ENCODE results near the gene REV1.
"Not testable (repeated sequence)": the region's sequence is repeated elsewhere in the genome, so short reads cannot be mapped to it uniquely, and the experiment has no call there.

REV1 gene

DNA sequence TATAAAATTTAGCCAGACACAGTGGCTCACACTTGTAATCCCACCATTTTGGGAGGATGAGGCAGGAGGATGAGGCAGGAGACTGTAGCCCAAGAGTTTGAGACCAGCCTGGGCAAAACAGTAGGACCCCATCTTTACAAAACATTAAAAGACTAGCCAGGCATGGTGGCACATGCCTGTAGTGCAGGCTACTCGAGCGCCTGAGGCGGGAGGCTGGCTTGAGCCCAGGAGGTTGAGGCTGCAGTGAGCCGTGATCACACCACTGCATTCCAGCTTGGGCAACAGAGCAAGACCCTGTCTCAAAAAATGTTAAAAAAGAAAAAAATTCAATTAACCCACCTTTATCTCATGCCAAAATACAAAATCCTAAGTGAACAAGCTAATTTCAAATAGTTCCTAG, 4.0 kb downstream of the REV1 start:
- no peak for DNase-seq (ENCODE audit: low spot score)

DNA sequence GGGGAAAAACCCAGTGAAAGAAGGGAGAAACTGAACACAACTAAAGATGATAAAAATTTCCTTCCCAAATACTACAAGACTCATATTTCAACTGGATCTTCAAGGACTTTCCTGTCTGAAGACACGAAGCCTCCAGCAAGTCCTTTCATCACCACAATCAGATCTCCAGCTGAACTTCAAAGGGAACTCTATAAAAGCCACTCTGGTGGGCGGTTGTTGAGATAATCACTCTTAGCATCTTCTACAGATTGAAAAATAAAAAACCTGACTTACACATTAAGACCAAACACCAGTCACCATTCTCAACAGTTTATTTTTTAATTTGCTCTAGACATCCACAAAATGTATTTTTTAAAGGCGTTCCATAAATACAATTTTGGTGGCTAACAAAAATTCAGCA, 4.4 kb downstream of the REV1 start:
- no peak for DNase-seq (ENCODE audit: low spot score)

DNA sequence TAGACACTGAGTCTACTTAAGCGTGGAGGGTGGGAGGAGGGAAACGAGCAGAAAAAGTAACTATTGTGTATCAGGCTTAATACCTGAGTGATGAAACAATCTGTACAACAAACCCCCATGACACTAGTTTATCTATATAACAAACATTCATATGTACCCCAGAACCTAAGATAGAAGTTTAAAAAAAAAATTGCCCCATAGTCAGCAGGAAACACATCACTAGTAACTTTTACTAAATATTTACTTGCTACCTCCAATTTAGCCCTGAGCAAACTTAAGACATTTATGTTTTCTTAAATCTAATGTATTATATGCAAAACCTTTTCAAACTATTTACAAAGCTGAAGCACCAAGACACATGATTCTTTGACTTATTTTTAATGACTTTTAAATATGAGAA, 5.6 kb downstream of the REV1 start:
- no peak for DNase-seq (ENCODE audit: low spot score)

GRCh38 chr2:99481941-99482340, 7.9 kb downstream of the REV1 start:
- peak; percentile 13 for DNase-seq (ENCODE audit: low spot score)

GRCh38 chr2:99481527-99481926, 8.3 kb downstream of the REV1 start:
- no peak for DNase-seq (ENCODE audit: low spot score)

DNA sequence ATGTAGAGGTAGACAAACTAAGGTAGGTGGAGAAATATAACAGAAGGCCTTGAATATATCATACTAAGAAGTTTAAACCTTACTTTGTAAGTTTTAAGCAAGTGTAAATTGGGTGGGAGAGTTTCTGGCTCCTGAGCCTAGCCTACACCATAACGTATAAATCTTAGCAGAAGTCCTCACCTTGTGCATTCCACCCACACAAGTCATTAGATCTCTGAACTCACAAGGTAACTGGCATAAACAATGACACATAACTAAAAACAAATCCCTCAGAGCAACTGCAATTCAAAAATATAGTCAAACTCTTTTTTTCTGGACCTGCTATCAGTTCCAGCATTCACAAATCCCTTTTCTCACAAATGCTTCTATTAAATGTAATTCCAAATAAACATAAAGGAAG, 9.4 kb downstream of the REV1 start:
- no peak for DNase-seq (ENCODE audit: low spot score)

DNA sequence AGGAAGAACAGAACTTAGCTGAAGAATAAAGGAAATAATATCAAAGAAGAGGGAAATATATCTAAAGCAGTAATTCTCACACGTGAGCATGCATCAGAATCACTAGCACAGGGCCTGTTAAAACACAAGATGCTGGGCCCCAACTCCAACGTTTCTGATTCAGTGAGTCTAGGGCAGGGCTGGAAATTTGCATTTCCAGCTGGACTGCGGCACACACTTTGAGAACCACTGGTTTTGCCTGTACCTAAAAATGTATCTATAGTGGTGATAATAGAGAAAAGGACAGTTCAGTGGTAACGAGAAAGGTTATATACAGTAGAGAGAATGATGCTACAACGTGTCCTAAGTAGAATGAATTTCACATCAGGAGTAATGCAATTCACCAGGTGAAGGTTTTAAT, 11.2 kb downstream of the REV1 start:
- no peak for DNase-seq (ENCODE audit: low spot score)

GRCh38 chr2:99477054-99477453, 12.8 kb downstream of the REV1 start:
- no peak for DNase-seq (ENCODE audit: low spot score)

DNA sequence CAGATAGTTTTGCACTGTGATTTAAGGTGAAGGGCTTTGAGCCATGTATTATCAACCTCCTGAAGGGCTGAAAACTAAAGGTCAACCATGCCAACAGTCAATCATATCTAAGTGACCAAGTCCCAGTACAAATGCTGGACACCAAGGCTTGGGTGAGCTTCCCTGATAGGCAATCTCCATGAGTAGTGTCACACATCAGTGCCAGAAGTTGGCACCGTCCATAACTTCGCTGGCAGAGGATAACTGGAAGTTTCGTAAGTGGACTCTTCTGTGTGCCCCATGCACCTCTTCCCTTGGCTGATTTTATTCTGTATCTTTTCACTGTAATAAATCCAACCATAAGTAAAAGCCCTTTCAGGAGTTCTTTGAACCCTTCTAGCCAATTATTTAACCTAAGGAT, 13.2 kb downstream of the REV1 start:
- DNase-seq (ENCODE audit: low spot score) = no peak

DNA sequence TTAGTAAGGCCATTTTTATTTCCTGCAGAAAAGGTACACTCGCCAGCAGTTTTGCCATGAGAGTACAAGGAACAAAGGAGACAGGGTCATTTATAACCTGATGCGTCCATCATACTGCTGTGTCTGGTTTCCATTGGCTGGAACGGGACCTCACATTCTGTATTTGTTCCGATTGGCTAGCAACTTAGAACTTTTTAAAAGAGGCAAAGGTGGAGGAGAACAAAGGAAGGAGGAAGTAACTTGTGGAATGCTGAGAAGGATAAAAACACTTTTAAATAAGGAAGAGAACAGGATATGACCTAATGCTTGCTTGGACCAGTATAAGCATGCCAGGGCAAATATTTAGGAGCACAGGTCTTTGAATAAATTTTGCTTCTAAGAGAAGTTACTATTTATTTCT, 14.7 kb downstream of the REV1 start:
- DNase-seq (ENCODE audit: low spot score) = not testable (repeated sequence)

- no peak for DNase-seq (ENCODE audit: low spot score)
These were observed 16.2 kb downstream of the REV1 start for GRCh38 chr2:99473518-99474083.

DNA sequence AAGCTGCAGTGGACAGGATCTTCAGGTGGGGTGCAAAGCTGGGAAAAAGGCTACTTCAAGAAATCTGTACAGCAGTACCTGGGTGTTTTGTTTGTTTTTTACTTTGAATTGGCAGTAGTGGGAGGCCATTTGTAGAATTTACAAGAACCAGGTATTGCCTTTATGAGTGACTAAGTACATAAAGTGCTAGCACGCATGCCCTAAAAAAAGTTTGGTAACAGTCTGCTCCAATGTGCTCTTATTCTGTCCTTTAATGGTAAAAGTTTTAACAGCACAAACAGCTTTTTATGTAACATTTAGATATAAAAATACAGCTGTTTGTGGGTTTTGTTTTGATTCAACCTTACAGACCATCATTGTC, 17.2 kb downstream of the REV1 start:
- no peak for DNase-seq (ENCODE audit: low spot score)

- no peak for DNase-seq (ENCODE audit: low spot score)
These were observed 17.9 kb downstream of the REV1 start for GRCh38 chr2:99471654-99472599.

GRCh38 chr2:99470957-99471356, 18.9 kb downstream of the REV1 start:
- no peak for DNase-seq (ENCODE audit: low spot score)

DNA sequence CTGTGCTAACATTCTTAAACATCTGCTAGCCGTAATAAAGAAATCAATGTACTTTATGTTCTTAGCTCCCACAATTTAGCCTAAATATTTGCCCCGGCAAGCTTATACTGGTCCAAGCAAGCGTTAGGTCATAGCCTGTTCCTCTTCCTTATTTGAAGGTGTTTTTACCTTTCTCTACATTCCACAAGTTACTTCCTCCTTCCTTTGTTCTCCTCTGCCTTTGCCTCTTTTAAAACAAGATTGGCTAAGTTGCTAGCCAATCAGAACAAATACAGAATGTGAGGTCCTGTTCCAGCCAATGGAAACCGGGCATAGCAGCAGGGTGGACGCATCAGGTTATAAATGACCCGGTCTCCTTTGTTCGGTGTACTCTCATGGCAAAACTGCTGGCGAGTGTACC, 19.4 kb downstream of the REV1 start:
- DNase-seq (ENCODE audit: low spot score) = not testable (repeated sequence)

- DNase-seq (ENCODE audit: low spot score) = no peak
These were observed 20.4 kb downstream of the REV1 start for GRCh38 chr2:99469394-99469793.

GRCh38 chr2:99468155-99468554, 21.7 kb downstream of the REV1 start:
- DNase-seq (ENCODE audit: low spot score) = no peak

GRCh38 chr2:99467390-99467789, 22.4 kb downstream of the REV1 start:
- DNase-seq (ENCODE audit: low spot score) = no peak

GRCh38 chr2:99461828-99462483, 27.9 kb downstream of the REV1 start:
- no peak for DNase-seq (ENCODE audit: low spot score)

DNA sequence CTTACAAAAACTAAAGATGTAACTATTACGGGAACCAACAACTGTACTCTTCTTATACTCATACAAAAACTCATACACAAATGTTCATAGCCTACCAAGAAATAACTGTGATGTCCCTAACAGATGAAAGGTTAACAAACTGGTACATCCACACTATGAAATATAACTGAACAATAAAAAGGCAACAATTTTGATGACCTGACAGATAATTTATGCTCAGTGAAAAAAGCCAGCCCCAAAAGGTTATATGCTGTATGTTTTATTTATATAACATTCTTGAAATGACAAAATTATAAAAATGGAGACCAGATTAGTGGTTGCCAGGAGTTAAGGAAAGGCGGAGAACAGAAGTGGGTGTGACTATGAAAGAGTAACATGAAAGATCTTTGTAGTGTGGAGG, 31.3 kb downstream of the REV1 start:
- no peak for DNase-seq (ENCODE audit: low spot score)

DNA sequence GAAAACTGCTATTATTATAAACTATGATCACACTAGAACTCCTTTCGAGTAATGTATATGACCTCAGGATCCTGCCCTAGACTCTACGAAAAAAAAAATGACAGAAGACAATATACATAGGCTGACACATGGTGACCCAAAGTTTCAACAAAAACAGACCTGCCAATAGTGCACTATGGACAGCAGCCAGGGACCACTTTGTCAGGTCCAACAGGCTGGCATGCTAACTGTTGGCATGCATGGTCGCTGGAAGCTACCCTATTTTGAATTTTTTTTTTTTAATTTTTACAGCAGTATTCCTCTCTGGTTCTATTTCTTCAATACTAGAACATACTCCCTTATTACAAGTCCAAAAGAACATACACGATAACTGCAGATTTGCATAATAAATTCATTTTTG, 38.1 kb downstream of the REV1 start:
- no peak for DNase-seq (ENCODE audit: low spot score)

DNA sequence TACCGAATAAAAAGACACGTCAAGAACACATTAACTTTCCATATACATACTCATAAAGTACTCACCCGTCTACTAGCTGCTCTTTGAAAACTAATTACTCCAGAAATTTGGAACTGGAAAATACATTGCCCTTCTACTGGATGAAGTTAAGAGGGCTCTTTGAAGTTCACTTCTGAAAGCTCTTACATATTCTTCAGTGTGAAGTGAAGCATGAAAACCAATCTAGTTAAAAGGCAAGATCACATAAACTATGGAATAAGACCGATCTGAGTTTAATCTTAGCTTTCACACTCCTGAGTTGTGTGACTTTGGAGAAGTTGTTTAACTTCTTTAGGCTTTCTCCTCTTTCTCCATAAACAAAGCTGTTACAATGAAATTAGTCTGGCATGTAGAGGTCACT, 38.5 kb downstream of the REV1 start:
- DNase-seq (ENCODE audit: low spot score) = no peak

DNA sequence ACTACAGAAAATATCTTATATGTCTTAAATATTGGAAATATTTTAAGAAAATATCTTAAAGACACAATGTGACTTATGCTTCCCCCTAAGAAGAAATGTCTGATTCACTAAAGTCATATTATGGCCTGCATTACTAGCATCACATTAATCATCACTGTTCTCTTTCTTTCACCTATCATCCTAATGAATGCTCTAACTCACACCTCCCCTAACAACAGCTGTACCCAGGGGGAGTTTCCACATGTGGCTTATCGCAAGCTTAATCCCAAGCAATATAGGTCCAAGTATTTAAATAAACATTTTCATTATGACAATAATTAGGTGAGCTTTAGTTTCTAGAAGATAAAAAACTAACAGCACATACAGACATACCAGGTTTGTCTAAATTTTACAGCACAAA, 39.6 kb downstream of the REV1 start:
- DNase-seq (ENCODE audit: low spot score) = no peak
